ENCODE measurements around the gene GUCA1A. TPM values are rescaled to one million over a fixed set of nuclear protein-coding genes. Genes with fewer than 3 reads are reported as not detected.
"Not testable (repeated sequence)": the region's sequence is repeated elsewhere in the genome, so short reads cannot be mapped to it uniquely, and the experiment has no call there.

GUCA1A gene
- total RNA-seq, 2 donors from 2014 or later: 0.14 to 0.21 TPM

DNA sequence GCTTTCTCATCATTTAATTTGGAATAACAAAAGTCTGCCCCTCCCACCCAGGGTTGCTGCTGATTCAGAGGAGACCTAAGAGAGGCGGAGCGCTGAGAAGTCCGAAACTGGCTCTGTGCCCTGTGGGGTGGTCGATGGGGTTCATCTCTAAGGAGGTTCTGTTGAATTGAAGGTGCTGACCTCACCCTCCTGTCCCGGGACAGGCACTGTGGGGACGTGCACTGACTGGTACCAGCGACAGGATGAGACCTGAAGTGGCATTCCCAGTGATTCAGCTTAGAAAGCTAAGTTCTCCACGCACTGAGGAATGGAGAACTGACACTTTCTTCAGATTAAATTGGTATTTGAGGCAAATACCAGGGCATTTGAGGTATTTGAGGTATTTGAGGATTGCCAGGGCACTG, 20.3 kb downstream of the GUCA1A start:
- no peak for ATAC-seq (replicated peaks in 1 of 2)
- Mint-ChIP-seq H3K36me3 (ENCODE audit: insufficient read depth in 2 of 2) (no peaks in the 10 kb centered on the region), H3K4me3 (no peak overlapping the region), H3K27me3 (ENCODE audit: low read depth) (no peaks in the 10 kb centered on the region), H3K27ac (no peak overlapping the region), H3K9me3 (no peaks in the 10 kb centered on the region), H3K4me1 (ENCODE audit: low read depth) (peaks cover 5% of the 10 kb centered on the region)
- no peak for DNase-seq

DNA sequence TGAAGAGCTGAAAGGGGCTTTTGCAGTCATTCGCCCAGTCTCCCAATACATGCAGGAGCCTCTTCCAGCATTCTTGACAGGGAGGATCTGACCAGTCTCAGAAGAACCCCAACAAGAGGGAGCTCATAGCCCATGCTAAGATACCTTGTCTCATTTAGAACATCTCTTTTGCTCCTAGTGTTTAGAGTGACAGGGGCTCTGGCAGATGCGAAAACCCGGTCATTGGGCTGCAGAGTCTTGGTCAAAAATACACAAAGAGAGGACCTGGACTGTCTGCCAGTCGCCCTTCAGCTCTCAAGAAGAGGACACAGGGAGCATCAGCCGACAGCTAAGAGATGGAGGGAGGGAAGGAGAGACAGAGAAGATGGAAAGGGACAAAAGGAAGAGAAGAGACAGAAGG, 20.9 kb downstream of the GUCA1A start:
- no peak for ATAC-seq (replicated peaks in 1 of 2)
- H3K4me3 Mint-ChIP-seq: no peak overlapping the region
- no peak for DNase-seq
- no peaks in the 10 kb centered on the region for H3K27me3 Mint-ChIP-seq (ENCODE audit: low read depth)
- H3K36me3 Mint-ChIP-seq (ENCODE audit: insufficient read depth in 2 of 2): no peaks in the 10 kb centered on the region
- H3K27ac Mint-ChIP-seq: no peak overlapping the region
- peaks cover 5% of the 10 kb centered on the region for H3K4me1 Mint-ChIP-seq (ENCODE audit: low read depth)
- no peaks in the 10 kb centered on the region for H3K9me3 Mint-ChIP-seq

DNA sequence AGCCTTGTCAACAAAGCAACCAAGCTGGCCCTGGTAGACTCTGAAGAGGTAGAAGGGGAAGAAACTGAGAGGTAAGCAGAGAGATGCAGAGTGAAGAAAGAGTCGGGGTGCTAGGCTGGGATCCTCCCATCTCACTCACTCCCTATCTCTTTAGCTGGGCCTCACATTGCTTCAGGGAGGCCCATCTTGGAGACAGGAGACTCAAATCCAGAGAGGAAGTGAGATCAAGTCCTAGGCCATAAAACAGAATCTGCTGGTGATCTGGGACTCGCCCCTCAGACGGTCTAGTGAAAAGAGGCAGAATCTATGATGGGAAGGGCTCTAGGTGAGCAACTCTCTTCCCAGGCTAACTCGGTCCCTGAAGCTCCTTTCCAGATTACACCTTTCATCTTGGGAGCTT, 22.3 kb downstream of the GUCA1A start:
- H3K4me3 Mint-ChIP-seq: no peak overlapping the region
- ATAC-seq (replicated peaks in 1 of 2) (no peak), DNase-seq (no peak)
- H3K4me1 Mint-ChIP-seq (ENCODE audit: low read depth): peaks cover 5% of the 10 kb centered on the region
- peaks cover 3 to 4% of the 10 kb centered on the region in 2 donors for H3K9me3 Mint-ChIP-seq
- H3K27ac Mint-ChIP-seq: no peak overlapping the region
- H3K27me3 Mint-ChIP-seq (ENCODE audit: low read depth): no peaks in the 10 kb centered on the region
- H3K36me3 Mint-ChIP-seq (ENCODE audit: insufficient read depth in 2 of 2): peaks cover 5 to 6% of the 10 kb centered on the region in 2 donors

DNA sequence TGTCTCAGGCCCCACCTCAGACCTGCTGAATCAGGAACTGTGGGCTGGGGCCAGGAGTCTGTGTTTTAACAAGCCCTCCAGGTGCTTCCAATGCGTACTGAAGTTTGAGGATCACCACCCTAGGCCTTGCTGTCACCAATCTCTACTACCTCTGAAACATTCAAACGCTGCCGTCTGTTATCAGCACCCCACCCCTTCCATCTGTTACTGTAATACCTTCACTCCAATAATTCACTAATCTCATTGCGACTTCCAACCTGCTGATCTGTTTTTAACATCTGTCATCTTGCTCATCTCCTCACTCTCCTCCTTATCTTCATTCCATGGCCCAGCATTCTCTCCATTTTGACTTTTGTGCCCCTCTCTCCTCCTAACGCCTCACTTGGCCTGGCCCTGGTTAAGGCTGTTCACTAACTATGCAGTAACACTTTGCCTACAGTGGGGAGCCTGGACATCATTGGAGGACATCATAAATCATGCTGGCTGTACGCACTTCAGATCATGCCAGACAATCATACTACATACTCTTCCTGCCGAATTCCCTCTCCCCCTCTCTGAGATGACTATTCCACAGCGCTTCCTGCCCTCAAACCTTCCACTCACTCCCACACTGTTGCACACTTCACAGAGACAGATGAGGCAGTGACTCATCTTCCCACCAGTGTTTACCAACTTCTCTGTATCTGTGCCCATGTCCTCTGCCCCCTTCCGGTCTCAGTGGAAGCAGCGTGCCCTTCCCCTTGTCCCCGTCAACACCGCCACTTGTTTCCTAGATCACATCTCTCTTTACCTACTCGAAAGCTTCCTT, 24.6 kb downstream of the GUCA1A start:
- Mint-ChIP-seq H3K27ac (no peak overlapping the region), H3K36me3 (ENCODE audit: insufficient read depth in 2 of 2) (peaks cover 10% of the 10 kb centered on the region in 2 donors), H3K4me3 (no peak overlapping the region), H3K4me1 (ENCODE audit: low read depth) (no peaks in the 10 kb centered on the region), H3K27me3 (ENCODE audit: low read depth) (no peaks in the 10 kb centered on the region), H3K9me3 (peaks cover 3 to 6% of the 10 kb centered on the region in 2 donors)
- ATAC-seq (replicated peaks in 1 of 2) (peak; percentile 58 to 88), DNase-seq (peak; percentile 12 to 24)

DNA sequence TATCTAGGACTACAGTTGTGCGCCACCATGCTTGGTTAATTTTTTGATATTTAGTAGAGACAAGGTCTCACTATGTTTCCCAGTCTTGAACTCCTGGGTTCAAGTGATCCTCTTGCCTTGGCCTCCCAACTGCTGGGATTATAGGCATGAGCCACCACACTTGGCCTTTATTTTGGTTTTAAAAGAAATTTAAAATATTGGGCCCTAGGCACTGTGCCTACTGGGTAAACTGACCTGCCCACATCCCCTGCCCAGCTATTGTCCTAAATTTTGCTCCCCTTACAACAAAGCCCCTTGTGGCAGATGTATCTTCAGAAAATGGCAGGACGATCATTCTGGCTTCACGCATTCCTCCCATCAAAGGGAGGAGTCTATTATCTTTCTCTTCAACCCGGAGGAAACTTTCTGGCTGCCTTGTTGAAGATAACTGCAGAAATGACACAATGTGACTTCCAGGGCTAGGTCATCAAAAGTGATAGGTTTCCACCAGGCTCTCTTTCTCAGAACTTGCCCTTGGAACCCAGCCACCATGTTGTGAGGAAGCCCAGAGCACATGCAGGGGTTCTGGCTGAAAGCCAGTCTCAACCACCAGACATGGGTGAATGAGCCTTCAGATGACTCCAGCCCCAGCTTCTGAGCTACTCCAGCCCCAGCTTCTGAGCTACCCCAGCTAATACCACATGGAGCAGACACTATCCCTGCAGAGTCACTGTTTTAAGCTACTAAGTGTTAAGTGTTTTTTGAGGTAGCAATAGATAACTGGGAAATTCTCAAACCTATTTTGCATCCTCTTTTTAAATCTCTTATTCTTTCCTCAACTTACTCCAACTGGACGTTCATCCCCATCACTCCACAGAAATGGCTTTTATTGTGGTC, 26.2 kb downstream of the GUCA1A start:
- H3K4me1 Mint-ChIP-seq (ENCODE audit: low read depth): no peaks in the 10 kb centered on the region
- H3K27me3 Mint-ChIP-seq (ENCODE audit: low read depth): no peaks in the 10 kb centered on the region
- H3K4me3 Mint-ChIP-seq: no peak overlapping the region
- H3K36me3 Mint-ChIP-seq (ENCODE audit: insufficient read depth in 2 of 2): peaks cover 10% of the 10 kb centered on the region in 2 donors
- H3K27ac Mint-ChIP-seq: no peak overlapping the region
- peaks cover 3 to 6% of the 10 kb centered on the region in 2 donors for H3K9me3 Mint-ChIP-seq
- DNase-seq (no peak), ATAC-seq (replicated peaks in 1 of 2) (peak; percentile 31 to 53)

DNA sequence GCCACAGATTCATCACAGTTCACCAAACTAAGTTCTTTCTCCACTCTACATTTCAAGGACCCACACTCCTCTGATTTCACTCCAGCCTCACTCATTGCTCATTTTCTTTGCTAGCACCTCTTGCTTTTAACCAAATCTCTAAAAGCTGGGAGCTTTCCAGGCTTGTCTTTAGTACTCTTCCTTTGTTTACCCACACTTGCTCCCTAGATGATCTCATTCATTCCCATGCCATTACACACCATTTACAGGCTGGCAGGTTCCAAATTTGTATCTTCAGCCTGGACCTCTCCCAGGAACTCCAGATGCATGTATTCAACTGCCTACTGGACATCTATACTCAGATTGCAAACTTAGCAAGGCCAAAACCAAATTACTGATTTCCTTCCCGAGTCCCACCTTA, 26.9 kb downstream of the GUCA1A start:
- Mint-ChIP-seq H3K4me3 (no peak overlapping the region), H3K27ac (no peak overlapping the region), H3K4me1 (ENCODE audit: low read depth) (no peaks in the 10 kb centered on the region), H3K9me3 (peaks cover 3 to 6% of the 10 kb centered on the region in 2 donors), H3K27me3 (ENCODE audit: low read depth) (no peaks in the 10 kb centered on the region), H3K36me3 (ENCODE audit: insufficient read depth in 2 of 2) (peaks cover 10% of the 10 kb centered on the region in 2 donors)
- ATAC-seq (replicated peaks in 1 of 2) (no peak), DNase-seq (no peak)

DNA sequence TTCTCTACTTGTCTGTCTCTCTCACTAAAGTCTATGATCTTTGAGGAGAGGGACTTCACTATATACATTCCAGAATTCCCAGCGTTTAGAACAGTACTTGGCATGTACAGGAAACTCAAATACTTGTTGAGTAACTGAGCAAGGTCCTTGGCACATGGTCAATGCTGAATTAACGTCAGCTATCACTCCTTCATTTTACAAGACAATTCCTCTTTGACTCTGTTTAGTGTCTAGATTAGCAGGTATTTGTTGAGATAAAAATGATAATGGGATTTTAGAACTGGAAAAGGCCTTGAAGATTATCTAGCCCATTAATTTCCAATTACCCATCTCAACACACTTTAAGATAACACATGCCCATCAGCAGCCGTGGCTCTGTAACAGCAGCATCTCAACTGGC, 28.2 kb downstream of the GUCA1A start:
- Mint-ChIP-seq H3K36me3 (ENCODE audit: insufficient read depth in 2 of 2) (peaks cover 10 to 16% of the 10 kb centered on the region in 2 donors), H3K9me3 (peaks cover 3 to 6% of the 10 kb centered on the region in 2 donors), H3K4me1 (ENCODE audit: low read depth) (no peaks in the 10 kb centered on the region), H3K27ac (no peak overlapping the region), H3K4me3 (no peak overlapping the region), H3K27me3 (ENCODE audit: low read depth) (no peaks in the 10 kb centered on the region)
- DNase-seq: no peak
- ATAC-seq (replicated peaks in 1 of 2): no peak

DNA sequence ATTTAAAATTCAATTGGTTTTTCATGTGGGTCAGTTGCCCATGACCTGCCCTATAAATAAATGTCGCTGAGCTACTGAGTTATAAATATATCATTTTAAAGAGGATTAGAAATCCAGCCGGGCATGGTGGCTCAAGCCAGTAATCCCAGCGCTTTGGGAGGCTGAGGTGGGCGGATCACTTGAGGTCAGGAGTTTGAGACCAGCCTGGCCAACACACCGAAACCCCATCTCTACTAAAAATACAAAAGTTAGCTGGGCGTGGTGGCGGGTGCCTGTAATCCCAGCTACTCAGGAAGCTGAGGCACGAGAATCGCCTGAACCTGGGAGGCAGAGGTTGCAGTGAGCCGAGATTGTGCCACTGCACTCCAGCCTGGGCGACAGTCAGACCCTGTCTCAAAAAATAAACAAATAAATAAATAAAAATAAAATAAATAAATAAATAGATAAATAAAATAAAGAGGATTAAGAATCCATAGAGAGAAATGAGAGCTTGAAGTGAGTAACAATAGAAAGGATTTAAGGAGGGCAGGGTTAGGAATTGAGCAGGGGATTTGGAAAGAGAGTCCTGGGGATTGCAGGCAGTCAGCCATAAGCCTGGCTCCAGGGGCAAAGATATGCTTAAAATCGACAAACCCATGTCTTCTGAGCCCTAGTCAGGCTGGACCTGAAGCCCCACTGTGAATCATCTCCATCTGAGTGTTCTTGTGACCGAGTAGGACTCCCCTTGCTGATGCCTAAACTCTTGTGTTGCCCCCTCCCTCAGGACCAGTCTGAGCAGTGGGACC, 29.2 kb downstream of the GUCA1A start:
- not testable (repeated sequence) for H3K4me1 Mint-ChIP-seq (ENCODE audit: low read depth); H3K9me3 Mint-ChIP-seq; H3K27me3 Mint-ChIP-seq (ENCODE audit: low read depth); H3K4me3 Mint-ChIP-seq; ATAC-seq (replicated peaks in 1 of 2); H3K27ac Mint-ChIP-seq; DNase-seq
- H3K36me3 Mint-ChIP-seq (ENCODE audit: insufficient read depth in 2 of 2): peaks cover 10 to 19% of the 10 kb centered on the region in 2 donors

DNA sequence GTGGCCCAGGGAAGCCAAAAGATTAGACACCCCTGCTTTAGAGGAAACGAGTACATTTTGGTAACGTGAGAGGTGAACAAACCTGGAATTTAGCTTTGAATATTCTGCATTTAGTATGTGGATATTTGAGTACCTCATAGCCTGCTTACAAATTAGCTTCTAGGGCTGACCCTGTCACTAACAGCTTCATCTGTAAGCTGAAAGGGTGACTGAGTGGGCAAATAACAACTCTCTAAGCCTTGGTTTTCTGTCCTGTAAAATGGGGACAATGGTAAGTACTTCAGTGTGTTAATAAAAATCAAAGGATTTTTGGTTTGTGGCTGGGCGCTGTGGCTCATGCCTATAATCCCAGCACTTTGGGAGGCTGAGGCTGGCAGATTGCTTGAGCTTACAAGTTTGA, 30.0 kb downstream of the GUCA1A start:
- Mint-ChIP-seq H3K9me3 (peaks cover 3 to 6% of the 10 kb centered on the region in 2 donors), H3K27me3 (ENCODE audit: low read depth) (no peaks in the 10 kb centered on the region), H3K36me3 (ENCODE audit: insufficient read depth in 2 of 2) (peaks cover 10 to 23% of the 10 kb centered on the region in 2 donors), H3K27ac (no peak overlapping the region), H3K4me3 (no peak overlapping the region), H3K4me1 (ENCODE audit: low read depth) (no peaks in the 10 kb centered on the region)
- DNase-seq (no peak), ATAC-seq (replicated peaks in 1 of 2) (no peak)

DNA sequence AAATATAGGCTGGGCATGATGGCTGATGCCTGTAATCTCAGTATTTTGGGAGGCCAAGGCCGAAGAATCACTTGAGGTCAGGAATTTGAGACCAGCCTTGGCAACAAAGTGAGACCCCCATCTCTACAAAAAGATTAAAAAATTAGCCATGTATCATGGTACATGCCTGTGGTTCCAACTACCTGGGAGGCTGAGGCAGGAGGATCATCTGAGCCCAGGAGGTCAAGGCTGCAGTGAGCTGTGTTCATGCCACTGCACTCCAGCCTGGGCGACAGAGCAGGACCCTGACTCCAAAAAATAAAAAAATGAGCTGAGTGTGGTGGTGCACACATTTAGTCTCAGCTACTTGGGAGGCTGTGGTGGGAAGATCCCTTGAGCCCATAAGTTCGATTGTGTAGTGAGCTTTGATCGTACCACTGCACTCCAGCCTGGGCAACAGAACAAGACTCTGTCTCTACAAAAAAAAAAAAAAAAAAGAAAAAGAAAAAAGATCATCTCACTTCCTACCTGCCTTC, 31.7 kb downstream of the GUCA1A start:
- Mint-ChIP-seq H3K27ac (no peak overlapping the region), H3K9me3 (peaks cover 3 to 6% of the 10 kb centered on the region in 2 donors), H3K36me3 (ENCODE audit: insufficient read depth in 2 of 2) (peaks cover 10 to 27% of the 10 kb centered on the region in 2 donors), H3K4me1 (ENCODE audit: low read depth) (no peaks in the 10 kb centered on the region), H3K27me3 (ENCODE audit: low read depth) (no peaks in the 10 kb centered on the region), H3K4me3 (no peak overlapping the region)
- DNase-seq: no peak
- ATAC-seq (replicated peaks in 1 of 2): no peak

DNA sequence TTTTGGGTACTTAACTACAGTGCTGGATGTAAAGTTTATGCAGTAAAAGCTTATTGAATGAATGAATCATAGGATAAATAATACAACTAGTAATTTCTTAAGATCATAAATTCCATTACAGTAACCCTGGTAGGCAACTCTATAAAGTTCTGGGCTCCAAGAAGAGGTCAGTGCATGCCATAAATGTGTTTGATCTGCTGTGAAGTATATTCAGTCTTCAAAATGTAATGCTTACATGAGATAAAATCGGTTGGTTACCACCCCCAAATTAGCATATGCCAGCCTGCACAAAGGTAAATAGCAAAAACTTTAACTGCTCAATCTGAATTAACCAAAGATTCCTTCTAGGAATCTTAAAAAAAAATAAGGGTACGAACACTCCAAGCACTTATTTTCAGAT, 34.4 kb downstream of the GUCA1A start:
- H3K27ac Mint-ChIP-seq; ATAC-seq (replicated peaks in 1 of 2); H3K27me3 Mint-ChIP-seq (ENCODE audit: low read depth); H3K4me1 Mint-ChIP-seq (ENCODE audit: low read depth); DNase-seq; H3K4me3 Mint-ChIP-seq; H3K9me3 Mint-ChIP-seq: not testable (repeated sequence)
- peaks cover 0 to 25% of the 10 kb centered on the region in 2 donors for H3K36me3 Mint-ChIP-seq (ENCODE audit: insufficient read depth in 2 of 2)

DNA sequence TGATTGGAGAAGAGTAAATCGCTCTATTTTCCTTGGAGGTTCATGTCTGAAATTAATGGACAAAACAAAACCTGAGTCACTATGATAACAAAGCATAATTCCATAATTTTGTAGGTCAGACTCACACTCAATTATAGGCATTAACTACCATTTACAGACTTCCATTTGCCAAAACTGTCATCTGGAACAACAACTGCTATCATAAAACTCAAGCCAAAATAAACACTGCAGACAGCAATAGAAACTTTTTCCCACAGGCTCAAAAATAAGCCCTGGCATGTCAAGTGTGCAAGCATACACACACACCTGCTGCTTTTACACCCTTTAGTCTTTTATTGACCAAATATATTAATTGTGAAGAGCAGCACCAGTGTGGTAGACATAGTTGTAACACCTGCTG, 37.4 kb downstream of the GUCA1A start:
- no peak for ATAC-seq (replicated peaks in 1 of 2)
- Mint-ChIP-seq H3K9me3 (no peaks in the 10 kb centered on the region), H3K4me3 (no peak overlapping the region), H3K4me1 (ENCODE audit: low read depth) (peaks cover 8% of the 10 kb centered on the region), H3K27ac (no peak overlapping the region), H3K27me3 (ENCODE audit: low read depth) (no peaks in the 10 kb centered on the region), H3K36me3 (ENCODE audit: insufficient read depth in 2 of 2) (peaks cover 1 to 30% of the 10 kb centered on the region in 2 donors)
- DNase-seq: no peak

All from activated T-cell treated with anti-CD3 and anti-CD28 coated beads, Interleukin-2, amount 50 U/mL, for 72 hours (primary cell).